Fibroblast of lung (primary cell): ENCODE measurements around the gene ZNF467. TPM values are rescaled to one million over a fixed set of nuclear protein-coding genes. Genes with fewer than 3 reads are reported as not detected.

Experiments used
- DNase-seq, 2 donors: peaks; one replicate each; pipeline versions ENCODE4 v3.0.0 to v3.0.0-alpha.2; 2010; ENCODE audit warnings: low read depth in 2 of 2
- H2AFZ ChIP-seq: 2 replicates; pipeline ENCODE4 v1.5.1; 2012; ENCODE audit warnings: low read length, control low read depth, inconsistent platforms
- H3K27ac ChIP-seq: 2 replicates; pipeline ENCODE4 v1.5.1; 2011; ENCODE audit warnings: low read length, control low read depth; ENCODE audit not compliant: insufficient read depth
- H3K27me3 ChIP-seq: 2 replicates; pipeline ENCODE4 v1.5.1; 2011; ENCODE audit warnings: mild to moderate bottlenecking, low read length; ENCODE audit not compliant: control insufficient read depth, insufficient read depth
- H3K36me3 ChIP-seq: 2 replicates; pipeline ENCODE4 v1.5.1; 2011; ENCODE audit warnings: low read length; ENCODE audit not compliant: control insufficient read depth, insufficient read depth
- H3K4me1 ChIP-seq: 2 replicates; pipeline ENCODE4 v1.5.1; 2011; ENCODE audit warnings: low read length; ENCODE audit not compliant: control insufficient read depth, insufficient read depth; ENCODE audit errors: extremely low read depth
- H3K4me2 ChIP-seq: 2 replicates; pipeline ENCODE4 v1.5.1; 2011; ENCODE audit warnings: low read length, control low read depth; ENCODE audit not compliant: insufficient read depth; ENCODE audit errors: extremely low read depth
- H3K4me3 ChIP-seq, 4 experiments: fragments of 200-600 bp in 1 of 4; sonication (generic) in 1 of 4; replicated peaks in 1 of 4; 2 replicates each; pipeline ENCODE4 v1.5.1; 2011 to 2016; ENCODE audit warnings: low read length in 4 of 4, low read depth in 3 of 4, mild to moderate bottlenecking in 3 of 4, control low read depth in 2 of 4, inconsistent platforms in 1 of 4, mixed read lengths in 1 of 4; ENCODE audit not compliant: insufficient read depth in 1 of 4; ENCODE audit errors: control extremely low read depth in 1 of 4
- H3K79me2 ChIP-seq: 2 replicates; pipeline ENCODE4 v1.5.1; 2012; ENCODE audit warnings: mild to moderate bottlenecking, low read length, inconsistent platforms; ENCODE audit not compliant: control insufficient read depth, insufficient read depth
- H3K9ac ChIP-seq: 2 replicates; pipeline ENCODE4 v1.5.1; 2011; ENCODE audit warnings: mild to moderate bottlenecking, low read length, control low read depth; ENCODE audit not compliant: insufficient read depth
- H3K9me3 ChIP-seq: 2 replicates; pipeline ENCODE4 v1.5.1; 2012; ENCODE audit warnings: low read depth, low read length; ENCODE audit not compliant: control insufficient read depth, insufficient read depth
- H4K20me1 ChIP-seq: 2 replicates; pipeline ENCODE4 v1.5.1; 2011; ENCODE audit warnings: low read length; ENCODE audit not compliant: control insufficient read depth, insufficient read depth; ENCODE audit errors: extremely low read depth
- EZH2 ChIP-seq: IDR thresholded peaks from 2 replicates; pipeline ENCODE4 v1.5.1; 2012; ENCODE audit warnings: low read length, control low read depth, mild to moderate bottlenecking; ENCODE audit errors: missing control alignments
- polyA plus RNA-seq, 2 donors: library from polyadenylated mRNA; depleted of rRNA in 1 of 2; stranded (reverse) in 1 of 2; unstranded in 1 of 2; fragments of >200 nt; gene quantifications; 2 replicates each; pipeline ENCODE4 v1.2.1, GENCODE V29; 2011 to 2012; ENCODE audit warnings: missing spikeins in 1 of 2
- total RNA-seq: library from RNA; depleted of rRNA; stranded (reverse); fragments of >200 nt; gene quantifications from 2 replicates; pipeline ENCODE4 v1.2.1, GENCODE V29; 2014
- TF ChIP-seq, protein P1 (sequence below), 2 donors: IDR thresholded peaks in 1 of 2; conservative IDR thresholded peaks in 1 of 2; 1 replicate in 1 of 2; 2 replicates in 1 of 2; pipeline ENCODE4 v1.5.1; 2011 to 2012; ENCODE audit warnings: low read length in 2 of 2, control low read depth in 1 of 2, inconsistent platforms in 1 of 2, low read depth in 1 of 2, mild to moderate bottlenecking in 1 of 2

The ZNF467 gene
- total and polyA plus RNA-seq, 2 donors (not counting 1 experiment from before 2014, with no cell fraction given) = 0.89 to 1.3 TPM

DNA sequence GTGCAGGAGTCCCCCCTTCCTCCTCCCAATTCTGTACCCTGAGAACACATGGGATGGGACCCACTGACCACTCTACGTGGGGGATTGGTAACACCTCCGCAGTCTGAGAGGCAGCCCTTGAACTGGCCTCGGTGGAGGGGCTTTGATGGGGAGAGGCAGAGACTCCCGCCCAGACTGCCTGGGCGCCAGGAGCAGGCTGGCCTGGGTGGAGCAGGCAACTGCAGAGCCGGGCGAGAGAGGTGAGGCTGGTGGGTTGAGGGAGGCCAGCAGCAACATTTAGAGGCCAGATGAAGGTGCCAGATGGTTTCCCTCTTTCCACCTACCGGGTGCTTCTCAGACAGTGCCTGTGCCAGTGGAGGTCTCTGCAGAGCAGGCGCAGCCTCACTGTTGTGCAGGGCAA lies 30.7 kb upstream of the ZNF467 start:
- H3K4me1 ChIP-seq = no peaks in the 10 kb centered on the region
- H3K27ac ChIP-seq = no peak overlapping the region
- no peaks in the 10 kb centered on the region for H4K20me1 ChIP-seq
- H2AFZ ChIP-seq = no peak overlapping the region
- H3K79me2 ChIP-seq = no peaks in the 10 kb centered on the region
- no peaks in the 10 kb centered on the region for H3K36me3 ChIP-seq
- TF ChIP-seq, protein P1, sequence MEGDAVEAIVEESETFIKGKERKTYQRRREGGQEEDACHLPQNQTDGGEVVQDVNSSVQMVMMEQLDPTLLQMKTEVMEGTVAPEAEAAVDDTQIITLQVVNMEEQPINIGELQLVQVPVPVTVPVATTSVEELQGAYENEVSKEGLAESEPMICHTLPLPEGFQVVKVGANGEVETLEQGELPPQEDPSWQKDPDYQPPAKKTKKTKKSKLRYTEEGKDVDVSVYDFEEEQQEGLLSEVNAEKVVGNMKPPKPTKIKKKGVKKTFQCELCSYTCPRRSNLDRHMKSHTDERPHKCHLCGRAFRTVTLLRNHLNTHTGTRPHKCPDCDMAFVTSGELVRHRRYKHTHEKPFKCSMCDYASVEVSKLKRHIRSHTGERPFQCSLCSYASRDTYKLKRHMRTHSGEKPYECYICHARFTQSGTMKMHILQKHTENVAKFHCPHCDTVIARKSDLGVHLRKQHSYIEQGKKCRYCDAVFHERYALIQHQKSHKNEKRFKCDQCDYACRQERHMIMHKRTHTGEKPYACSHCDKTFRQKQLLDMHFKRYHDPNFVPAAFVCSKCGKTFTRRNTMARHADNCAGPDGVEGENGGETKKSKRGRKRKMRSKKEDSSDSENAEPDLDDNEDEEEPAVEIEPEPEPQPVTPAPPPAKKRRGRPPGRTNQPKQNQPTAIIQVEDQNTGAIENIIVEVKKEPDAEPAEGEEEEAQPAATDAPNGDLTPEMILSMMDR (conservative IDR thresholded peaks at IDR 0.05 in 1 of 2, IDR thresholded peaks at IDR 0.05 in 1 of 2; ENCODE audit: low read depth in 1 of 2, low read length in 2 of 2) = no peak
- TF ChIP-seq EZH2 = no peak
- no peak overlapping the region for H3K9ac ChIP-seq
- no peaks in the 10 kb centered on the region for H3K27me3 ChIP-seq
- DNase-seq = no peak
- H3K9me3 ChIP-seq = no peaks in the 10 kb centered on the region
- no peak overlapping the region for H3K4me3 ChIP-seq
- H3K4me2 ChIP-seq = no peak overlapping the region

DNA sequence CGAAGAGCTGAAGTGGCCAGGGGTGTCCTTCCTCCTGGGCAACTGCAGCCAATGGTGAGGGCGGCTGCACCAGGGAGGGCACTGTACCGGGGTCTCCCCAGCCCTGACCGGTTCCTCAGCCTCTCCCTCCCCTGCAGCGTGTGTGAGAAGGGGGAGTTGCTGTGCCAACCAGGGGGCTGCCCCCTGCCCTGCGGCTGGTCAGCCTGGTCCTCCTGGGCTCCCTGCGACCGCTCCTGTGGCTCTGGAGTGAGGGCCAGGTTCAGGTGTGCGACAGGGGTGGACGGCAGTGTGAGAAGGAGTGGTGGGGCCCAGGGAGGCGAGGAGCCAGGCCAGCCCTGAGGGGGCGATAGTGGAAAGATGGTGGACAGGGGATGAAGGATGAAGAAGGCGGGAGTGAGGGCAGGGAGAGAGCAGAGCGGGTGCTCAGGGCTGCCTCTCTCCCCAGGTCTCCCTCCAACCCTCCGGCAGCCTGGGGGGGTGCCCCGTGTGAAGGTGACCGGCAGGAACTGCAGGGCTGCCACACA lies 30.2 kb upstream of the ZNF467 start:
- Histone ChIP-seq H3K79me2 (no peaks in the 10 kb centered on the region), H3K27ac (no peak overlapping the region), H3K36me3 (no peaks in the 10 kb centered on the region), H3K9ac (no peak overlapping the region), H2AFZ (no peak overlapping the region), H3K4me1 (no peaks in the 10 kb centered on the region), H3K27me3 (no peaks in the 10 kb centered on the region), H3K9me3 (no peaks in the 10 kb centered on the region), H3K4me3 (no peak overlapping the region), H3K4me2 (no peak overlapping the region), H4K20me1 (no peaks in the 10 kb centered on the region)
- DNase-seq = no peak
- TF ChIP-seq EZH2 = no peak
- TF ChIP-seq, protein P1 (conservative IDR thresholded peaks at IDR 0.05 in 1 of 2, IDR thresholded peaks at IDR 0.05 in 1 of 2; ENCODE audit: low read depth in 1 of 2, low read length in 2 of 2) = no peak

DNA sequence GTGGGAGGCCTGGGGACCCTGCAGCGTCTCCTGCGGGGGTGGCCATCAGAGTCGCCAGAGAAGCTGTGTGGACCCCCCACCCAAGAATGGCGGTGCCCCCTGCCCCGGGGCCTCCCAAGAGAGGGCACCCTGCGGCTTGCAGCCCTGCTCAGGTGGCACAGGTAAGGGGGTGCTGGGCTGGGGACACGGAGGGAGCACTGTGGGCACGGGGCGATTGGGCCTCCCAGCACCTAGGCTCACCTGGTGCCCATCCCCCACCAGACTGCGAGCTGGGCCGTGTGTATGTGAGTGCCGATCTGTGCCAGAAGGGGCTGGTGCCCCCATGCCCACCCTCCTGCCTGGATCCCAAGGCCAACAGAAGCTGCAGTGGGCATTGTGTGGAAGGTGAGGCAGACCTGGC lies 29.6 kb upstream of the ZNF467 start:
- Histone ChIP-seq H3K27me3 (no peaks in the 10 kb centered on the region), H3K9me3 (no peaks in the 10 kb centered on the region), H3K4me3 (no peak overlapping the region), H3K4me1 (no peaks in the 10 kb centered on the region), H3K4me2 (no peak overlapping the region), H3K9ac (no peak overlapping the region), H3K79me2 (no peaks in the 10 kb centered on the region), H4K20me1 (no peaks in the 10 kb centered on the region), H3K36me3 (no peaks in the 10 kb centered on the region), H2AFZ (no peak overlapping the region), H3K27ac (no peak overlapping the region)
- DNase-seq = no peak
- no peak for TF ChIP-seq EZH2
- TF ChIP-seq, protein P1 (conservative IDR thresholded peaks at IDR 0.05 in 1 of 2, IDR thresholded peaks at IDR 0.05 in 1 of 2; ENCODE audit: low read depth in 1 of 2, low read length in 2 of 2) = no peak
